Left cardiac atrium (tissue), 4 donors: ENCODE data around the gene ATAD3A. TPM values are rescaled to one million over a fixed set of nuclear protein-coding genes. Genes with fewer than 3 reads are reported as not detected.

Experiments
- ATAC-seq, 2 donors: fragments of 200-7000 bp; cut with Tn5 transposase; one replicate each; pipeline ENCODE4 v1.9.1; 2020; ENCODE audit warnings: mild to moderate bottlenecking in 2 of 2, moderate library complexity in 2 of 2
- DNase-seq: peaks from one replicate; pipeline ENCODE4 v3.0.0-alpha.2; 2020
- intact Hi-C, 2 donors: fragments of 100-400 bp; cut with DNase I; formaldehyde crosslinking; loops; one replicate each; pipeline versions ENCODE4 v1.14.1 to v1.15.1; 2022 to 2023
- total RNA-seq, 2 donors: library from RNA; stranded (reverse); fragmentation: NEBNext Ultra II Directional; extraction: Animal tissue kit (Norgen Biotek cat#: 25700); gene quantifications; one replicate each; pipeline ENCODE4 v1.2.1, GENCODE V29; 2021
- donor health status: DM: no; HTN: yes; CAD: no.
- donor health status: DM: no; HTN: yes; CAD: no; lungs with severe emphysema.
- donor health status: DM: yes; HTN: yes; CAD: no.
- donor health status: Dilated cardiomyopathy.

The ATAD3A gene
- total RNA-seq, 2 donors from 2014 or later: 14.1 to 24.3 TPM

DNA sequence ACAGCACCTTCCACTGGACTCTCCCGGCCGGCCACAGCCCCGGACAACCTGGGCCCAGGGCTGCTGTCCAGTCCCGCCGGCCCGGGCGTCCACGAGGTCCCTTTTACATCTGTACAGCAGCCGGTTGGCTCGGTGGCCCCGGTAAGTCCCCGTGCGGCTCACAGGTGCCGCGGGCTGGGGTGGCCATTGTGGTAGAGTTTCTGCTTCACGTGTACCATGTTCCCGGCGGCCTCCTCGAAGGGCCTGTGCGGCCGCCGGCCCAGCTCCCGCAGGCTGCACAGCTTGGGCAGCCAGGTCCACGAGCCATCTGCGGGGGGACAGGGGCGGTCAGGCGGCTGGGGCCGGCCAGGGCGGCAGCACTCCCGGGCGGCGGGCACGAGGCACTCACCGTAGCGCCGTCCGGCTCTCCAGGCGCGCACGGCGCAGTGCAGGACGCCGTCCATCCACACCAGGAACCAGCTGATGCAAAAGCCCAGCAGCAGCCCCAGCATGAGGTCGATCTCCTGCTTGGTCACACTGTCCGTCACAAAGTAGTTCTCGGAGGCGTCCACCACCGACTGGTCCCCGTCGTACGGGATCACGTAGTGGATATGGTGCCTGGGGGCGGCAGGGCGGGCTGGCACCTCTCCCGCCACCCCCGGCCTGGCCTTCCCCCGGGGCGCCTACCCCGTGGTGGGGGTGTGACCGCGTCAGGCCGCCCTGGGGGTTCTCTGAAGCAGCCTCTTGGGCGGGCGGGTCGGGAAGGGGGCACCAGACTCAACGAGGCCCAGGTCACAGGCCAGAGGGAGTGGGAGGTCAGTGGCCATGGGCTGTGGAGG is 23.4 kb downstream of the ATAD3A start:
- ATAC-seq (no peak), DNase-seq (no peak)
- intact Hi-C loops: no loop called here

DNA sequence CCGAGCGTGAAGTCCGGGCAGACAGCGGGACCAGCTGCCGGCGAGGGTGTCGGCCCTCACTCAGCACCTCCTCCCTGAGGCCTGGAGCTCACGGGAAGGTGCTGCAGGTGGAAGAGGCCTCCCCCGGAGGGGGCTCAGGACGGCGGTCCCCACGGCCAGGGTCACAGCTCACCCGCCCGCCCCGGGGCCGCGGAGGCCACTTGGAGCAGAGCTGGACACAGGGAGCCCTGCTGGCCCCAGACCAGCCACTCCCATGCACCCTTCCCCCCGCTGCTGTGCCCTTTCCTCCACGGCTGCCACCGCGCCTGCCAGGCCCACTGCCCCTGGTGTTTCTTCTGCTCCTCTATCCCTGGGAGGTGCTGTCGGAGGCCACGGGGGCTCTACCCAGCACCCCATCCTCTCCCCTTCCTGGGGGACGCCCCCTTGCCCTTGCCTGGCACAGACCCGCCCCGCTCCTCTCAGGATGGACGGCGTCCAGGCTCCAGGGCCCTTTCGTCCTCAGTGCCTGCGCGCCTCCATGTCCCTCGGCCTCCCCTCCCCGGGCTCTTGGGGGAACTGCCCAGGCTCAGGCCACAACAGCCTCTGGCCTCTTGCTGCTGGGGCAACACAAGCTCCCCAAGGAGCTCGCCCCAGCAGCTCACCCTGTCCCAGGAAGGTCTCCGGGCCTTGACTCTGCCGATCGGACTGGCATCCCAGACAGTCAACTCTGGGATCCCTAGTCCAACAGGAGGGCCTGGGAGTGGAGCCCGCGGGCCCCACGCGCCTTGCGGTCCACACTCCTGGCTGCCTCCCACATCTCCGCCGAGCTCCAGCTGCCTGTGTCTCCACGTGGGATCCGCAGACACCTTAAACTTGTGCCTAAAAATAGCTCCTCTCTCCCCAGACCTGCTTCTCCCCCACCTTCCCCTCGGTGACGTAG is 24.3 kb downstream of the ATAD3A start:
- intact Hi-C loops: no loop called here
- ATAC-seq (no peak), DNase-seq (no peak)

DNA sequence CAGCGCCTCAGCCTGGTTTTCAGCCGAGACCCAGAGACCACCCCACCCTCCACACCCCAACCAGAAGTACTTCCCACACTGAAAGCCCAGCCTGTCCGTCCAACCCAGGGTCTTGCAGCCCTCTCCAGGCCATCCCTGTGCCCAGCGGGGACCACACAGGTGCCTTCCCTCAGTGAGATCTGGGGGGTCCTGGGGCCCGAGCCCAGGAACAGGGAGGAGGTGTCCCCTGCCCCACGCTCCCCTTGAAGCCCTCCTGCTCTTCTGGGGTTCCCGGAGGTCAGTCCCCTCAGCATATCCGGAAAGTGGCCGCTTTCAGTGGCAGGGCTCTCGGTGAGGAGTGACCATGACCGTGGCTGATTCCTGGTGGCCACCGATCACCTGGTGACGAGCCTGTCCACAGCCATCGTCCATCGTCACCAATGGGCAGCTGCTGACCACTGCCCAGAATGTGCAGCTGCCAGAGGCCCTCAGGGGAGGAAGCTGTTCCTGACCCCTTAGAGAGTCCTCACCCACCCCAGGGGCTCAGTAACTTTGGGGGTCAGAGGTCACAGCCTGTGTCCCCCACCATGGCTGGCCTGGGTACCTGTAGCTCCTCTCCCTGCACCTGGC is 25.1 kb downstream of the ATAD3A start:
- intact Hi-C loops: no loop called here
- ATAC-seq (no peak), DNase-seq (no peak)

DNA sequence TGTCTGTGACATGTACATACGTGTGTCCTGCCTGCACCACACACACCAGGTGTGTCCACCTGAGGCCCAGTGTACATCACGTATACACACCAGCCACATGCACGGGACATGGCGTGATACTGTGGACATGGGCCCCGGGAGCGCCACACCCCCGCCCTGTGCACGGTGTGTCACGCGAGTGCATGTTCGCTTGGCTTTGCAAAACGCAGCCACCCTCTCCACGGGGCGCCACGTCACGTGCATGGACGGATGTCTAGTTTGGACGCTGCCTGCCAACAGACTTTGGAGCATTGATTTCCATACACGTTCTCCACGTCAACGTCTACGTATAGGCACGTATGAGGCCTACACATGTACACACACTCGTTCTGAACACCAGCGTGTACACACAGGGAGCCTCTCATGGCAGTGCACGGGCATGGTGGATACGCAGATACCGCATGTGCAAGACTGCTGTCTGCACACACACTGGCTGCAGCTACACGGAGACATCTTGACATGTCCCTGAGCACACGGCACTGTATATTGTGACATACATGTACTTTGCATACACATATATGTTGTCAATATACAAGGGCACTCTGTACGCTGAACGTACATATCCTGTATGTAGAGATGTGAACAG is 25.8 kb downstream of the ATAD3A start:
- intact Hi-C loops: no loop called here
- DNase-seq (no peak), ATAC-seq (no peak)

DNA sequence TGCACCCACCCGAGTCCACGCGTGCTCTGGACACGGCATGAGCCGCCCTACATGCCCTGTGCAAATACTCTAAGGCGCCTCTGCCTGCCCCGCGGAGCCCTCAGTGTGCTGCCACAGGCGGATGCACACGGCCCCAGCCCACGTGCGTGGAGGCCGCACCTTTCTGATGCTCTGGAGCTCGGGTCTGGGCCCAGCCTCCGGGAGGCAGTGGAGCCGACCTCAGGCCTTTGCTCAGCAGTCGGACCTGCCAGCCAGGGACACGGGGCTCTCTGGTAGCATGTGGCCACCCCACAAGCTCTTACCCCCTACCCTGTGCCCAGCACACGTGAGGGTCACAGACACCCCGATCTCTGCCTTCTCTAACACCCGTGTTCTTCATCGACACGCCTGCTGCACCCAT is 26.4 kb downstream of the ATAD3A start:
- no peak for DNase-seq
- ATAC-seq: no peak
- intact Hi-C loops: no loop called here

DNA sequence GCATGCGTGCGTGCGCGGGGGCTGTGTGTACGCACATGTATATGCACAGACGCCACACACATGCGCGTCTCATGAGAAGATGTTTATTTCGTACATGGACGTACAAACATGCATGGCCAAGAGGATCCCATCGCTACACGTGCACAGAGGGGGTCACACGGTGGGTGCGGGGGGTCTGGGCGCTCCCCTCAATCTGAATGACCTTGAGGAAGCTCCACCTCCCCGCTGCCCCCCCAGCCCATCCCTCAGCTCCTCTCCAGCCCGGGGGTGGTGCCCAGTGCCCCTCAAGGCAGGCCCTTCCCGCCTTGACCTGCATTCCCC is 27.0 kb downstream of the ATAD3A start:
- DNase-seq (no peak), ATAC-seq (no peak)
- intact Hi-C loops: no loop called here

DNA sequence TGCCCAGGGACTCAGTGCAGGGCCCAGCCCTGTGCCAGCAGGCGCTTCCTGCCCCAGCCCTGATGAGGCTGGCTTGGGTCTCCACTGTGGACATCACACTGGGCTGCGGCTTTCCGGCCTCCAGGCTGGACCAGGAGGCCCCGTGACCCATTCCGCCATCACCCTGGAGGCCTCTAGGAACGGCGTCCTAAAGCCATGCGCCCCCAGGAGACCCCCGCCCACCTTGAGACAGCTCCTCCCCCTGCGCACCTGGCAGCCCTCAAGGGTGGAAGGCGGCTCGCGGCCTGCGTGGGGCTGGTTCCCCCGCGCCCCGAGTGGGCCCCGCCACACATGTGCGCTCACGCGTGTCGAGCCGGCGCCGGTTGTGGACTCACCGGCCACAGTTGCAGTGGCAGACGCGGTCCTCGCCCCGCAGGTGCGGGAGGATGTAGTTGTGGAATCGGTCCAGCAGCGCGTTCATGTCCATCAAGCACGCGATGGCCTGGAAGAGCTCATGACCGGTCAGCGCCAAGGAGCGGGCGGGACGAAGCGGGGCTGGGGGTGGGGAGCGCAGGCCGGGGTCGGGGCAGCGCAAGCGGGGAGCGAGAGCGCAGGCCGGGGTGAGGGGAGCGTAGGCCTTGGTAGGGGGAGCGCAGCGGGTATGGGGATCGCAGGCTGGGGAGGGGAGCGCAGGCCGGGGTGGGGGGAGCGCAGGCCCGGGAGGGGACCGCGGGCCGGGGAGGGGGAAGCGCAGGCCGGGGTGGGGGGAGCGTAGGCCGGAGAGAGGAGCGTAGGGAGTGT is 27.5 kb downstream of the ATAD3A start:
- DNase-seq: no peak
- ATAC-seq: peak in 1 of 2 donors; percentile 16
- intact Hi-C loops: no loop called here

DNA sequence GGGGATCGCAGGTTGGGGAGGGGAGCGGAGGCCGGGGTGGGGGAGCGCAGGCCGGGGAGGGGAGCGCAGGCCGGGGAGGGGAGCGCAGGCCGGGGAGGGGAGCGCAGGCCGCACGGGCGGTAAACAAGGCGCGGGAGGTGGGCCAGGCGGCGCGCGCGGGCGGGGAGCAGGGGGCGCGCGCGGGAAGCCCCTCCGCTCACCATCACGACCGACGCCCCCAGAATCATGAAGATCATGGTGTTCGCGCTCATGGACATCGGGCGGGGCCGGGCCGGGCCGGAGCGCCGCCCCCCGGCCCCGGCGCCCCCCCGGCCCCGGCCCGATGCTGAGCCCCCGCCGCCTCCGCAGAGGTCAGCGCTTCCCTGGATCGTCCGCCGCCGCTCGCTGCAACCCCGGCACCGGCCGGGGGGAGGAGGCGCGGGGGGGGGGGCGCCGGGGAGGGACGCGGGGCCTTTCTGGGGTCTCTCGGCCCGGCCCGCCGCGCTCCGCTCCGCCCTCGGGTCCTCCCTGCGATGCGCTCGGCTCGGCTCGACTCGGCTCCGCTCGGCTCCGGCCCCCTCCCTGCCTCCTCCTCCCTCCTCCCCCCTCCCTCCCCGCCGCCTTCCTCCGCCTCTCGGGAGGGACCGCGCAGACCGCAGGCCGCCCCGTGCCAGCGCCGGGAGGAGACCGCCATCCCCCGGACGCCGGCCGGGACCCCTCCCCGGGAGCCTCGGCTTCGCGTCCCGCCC is 28.3 kb downstream of the ATAD3A start, which contains the start of gene TMEM240:
TSS of gene TMEM240 (minus strand) at position 535 of the 728 bp plus-strand sequence. CDS start at position 257, 278 bp downstream.
- DNase-seq: peak; percentile 89
- intact Hi-C loops: no loop called here
- ATAC-seq: peak; percentile 77 to 79

DNA sequence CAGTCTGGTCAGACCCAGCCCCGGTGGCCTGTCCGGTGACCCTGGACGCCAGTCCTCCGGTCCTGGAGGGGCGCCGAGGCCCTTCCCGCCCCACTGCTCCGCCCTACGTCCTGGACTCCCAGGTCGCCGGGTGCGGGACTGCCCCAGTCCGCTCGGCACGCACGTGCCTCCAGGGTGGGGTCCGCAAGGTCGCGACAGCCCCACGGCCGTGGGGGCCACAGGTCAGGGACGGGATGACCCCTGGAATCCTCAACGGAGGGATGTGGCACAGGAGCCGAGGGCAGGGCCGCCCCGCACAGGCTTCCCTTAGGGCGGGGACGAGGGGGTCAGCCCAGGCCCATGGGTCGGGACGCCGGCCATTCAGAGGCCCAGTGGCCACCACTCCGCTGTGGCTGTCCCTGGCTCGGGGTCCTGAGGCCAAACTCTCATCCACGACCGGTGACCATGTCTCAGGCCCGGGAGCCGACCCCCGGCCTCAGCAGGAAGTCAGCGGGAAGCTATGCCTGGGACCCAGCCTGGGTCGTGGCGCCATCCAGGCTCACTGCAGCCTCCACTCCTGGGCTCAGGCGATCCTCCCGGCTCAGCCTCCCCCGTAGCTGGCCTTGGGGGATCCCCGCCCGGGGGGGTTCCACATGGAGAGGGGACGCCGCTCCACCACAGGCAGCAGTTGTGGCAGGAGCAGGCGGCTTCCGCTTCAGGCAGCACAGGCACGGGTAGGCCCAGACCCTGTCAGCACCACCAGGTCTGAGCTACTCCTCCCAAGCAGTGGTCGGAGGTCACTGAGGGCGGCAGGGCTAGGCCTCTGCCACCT is 29.1 kb downstream of the ATAD3A start:
- DNase-seq (no peak), ATAC-seq (peak; percentile 5 to 18)
- intact Hi-C loops: no loop called here

DNA sequence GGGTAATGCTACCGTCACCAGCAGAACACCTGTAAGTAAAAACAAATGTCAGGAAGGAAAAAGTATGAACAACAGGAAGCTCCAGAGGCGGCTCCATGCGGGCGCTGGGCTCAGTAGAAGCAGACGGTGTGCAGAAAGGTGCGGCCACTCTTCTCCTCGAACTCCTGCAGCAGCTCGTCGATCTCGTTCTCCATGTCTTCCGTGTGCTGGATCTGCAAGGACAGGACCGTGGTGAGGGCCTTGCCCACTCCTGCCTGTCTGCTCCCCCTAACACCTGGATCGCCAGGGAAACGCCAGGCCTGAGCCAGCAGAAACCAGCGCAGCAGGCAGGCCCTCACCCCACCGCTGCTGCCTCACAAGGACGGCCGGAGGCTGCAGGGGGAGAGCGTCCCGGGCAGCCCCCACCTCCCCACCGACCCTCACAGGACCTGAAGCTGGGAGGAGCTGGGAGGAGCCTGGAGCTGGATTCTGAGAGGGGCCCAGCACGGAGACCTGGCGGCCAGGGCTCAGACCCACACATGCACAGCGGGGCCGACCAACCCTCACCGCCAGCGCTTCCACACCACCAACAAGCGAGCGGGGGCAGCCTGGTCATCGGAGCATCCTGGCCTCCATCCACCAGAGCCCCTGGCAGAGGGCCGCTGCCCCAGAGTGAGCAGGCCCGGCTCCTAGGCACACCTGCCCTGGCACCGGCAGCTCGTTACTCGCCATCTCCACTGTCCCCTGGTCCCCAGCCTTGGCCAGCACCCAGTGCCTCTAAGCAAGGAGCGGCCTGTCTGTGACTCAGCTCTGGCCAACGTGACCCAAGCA is 30.2 kb downstream of the ATAD3A start:
- intact Hi-C loops: no loop called here
- DNase-seq (no peak), ATAC-seq (no peak)

DNA sequence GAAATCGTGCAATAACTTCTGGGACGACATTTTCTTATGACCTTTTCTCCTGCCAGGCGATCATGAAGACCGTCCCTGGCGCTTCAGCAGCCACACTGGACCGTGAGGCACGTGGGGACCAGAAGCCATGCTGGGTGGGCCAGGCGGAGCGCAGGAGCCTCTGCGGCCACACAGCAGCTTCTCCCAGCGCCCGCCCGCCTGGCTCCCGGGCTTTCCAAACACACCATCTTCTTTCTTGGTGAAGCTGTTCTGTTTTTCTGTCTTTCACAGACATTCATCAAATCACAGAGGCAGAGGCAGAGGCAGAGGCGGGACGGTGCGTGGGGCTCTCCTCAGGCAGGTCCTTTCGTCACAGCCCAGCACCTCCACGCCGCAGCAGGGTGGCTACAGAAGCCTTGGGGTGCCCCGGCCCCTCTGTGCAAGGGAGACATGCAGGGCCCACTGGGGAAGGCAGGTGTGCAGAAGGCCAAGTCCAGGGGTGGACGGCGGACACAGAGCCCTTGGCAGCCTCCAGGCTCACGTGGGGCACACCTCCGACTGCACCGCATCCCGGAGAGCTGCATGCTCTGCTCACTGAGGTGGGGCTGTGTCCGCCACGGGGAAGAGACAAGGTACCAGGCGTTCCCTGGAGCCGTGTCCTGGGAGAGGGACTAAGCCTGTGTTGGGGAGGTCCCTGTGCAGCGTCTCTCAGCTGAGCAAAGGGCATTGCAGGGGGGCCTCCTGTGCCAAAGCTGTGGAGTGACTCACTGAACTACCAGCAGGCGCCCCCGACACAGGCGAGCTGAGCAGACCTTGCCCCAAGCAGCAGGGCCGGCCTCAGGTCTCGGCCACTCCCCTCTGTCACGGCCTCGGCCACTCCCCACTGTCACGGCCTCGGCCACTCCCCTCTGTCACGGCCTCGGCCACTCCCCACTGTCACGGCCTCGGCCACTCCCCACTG is 31.1 kb downstream of the ATAD3A start:
- DNase-seq: no peak
- no peak for ATAC-seq
- intact Hi-C loops: no loop called here

DNA sequence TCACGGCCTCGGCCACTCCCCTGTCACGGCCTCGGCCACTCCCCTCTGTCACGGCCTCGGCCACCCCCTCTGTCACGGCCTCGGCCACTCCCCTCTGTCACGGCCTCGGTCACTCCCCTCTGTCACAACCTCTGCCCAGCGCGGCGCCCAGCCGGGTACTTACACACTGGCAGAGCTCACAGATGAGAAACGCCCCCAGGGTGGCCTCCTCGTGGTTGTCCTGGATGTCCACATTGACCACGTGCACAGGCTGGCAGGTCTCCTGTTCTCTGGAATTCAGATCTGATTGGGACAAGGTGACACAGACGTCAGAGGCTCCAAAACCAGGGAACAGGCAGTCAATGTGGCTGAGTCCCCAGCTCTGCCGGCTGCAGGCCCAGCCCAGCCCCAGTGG is 31.7 kb downstream of the ATAD3A start:
- ATAC-seq (peak; percentile 46 to 56), DNase-seq (peak; percentile 83)
- intact Hi-C loops: no loop called here

DNA sequence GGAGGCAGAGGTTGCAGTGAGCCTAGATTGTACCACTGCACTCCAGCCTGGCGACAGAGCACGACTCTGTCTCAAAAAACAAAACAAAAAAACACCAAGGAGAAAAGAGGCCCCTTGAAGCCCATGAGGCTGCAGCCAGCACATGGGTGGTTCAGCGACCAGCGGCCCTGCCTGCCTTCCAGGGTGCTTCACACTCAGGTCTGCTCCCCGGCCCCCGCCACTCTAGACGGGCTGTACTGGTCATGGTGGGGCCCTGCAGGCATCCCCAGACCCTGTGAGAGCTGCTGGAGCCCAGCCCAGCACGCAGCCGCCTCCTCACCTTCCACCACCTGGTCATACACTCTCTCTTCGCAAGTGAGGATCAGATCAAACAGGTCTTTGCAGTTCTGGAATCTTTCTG is 32.6 kb downstream of the ATAD3A start:
- DNase-seq: no peak
- intact Hi-C loops: no loop called here
- ATAC-seq: no peak

DNA sequence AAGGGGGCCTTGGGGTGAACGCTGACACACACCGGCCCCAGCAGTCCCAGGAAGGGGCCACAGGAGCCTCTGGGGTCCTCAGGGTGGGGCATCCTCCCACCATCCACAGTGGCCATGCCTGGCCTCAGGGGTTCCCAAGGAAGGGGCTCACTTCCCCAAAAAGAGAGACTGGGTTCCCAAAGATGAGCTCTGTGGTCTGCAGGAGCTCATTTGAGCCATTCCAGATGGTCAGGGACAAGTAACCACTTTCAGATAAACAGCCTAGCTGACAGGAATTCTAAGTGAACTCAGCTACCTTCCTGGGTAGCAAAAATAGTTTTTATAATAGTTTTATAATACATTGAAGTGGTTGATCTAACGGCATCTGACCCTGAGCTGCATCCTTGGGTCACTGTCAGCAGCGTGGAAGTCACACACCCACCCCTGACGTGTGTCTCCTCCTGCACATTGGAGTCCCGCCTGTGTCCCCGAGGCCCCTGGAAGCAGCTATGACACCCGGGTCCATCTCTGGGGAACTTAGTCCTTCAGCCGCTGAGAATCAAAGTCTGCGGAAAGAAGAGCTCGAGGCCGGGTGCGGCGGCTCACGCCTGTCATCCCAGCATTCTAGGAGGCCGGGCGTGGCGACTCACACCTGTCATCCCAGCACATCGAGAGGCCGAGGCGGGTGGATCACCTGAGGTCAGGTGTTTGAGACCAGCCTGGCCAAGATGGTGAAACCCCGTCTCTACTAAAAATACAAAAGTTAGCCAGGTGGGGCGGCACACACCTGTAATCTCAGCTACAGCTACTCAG is 34.2 kb downstream of the ATAD3A start:
- intact Hi-C loops: no loop called here
- DNase-seq (no peak), ATAC-seq (no peak)

DNA sequence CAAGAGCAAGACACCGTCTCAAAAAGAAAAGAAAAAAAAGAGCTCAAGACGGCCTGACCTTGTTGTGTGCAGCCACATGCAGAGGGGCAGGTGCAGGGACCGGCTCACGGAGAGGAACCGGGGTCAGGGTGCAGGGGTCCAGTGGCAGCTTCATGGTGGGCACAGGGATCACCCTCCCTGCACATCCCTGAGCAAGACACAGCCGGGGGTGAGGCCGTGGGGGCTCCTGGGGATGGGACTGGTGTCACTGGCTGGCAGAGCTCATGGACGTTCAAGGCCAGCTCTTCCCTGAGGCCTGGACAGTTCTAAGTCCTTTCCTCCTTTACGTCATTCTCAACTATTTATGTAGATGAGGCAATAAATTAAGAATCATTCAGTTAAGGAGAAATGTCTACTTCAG is 35.0 kb downstream of the ATAD3A start:
- no peak for ATAC-seq
- DNase-seq: no peak
- intact Hi-C loops: no loop called here
